HCT116 (cell line): Measurements from ENCODE around the gene CCL28.

Experiments used
- CTCF ChIP-seq, 3 experiments: fragments of 200-600 bp in 1 of 3; sonication (generic) in 1 of 3; IDR thresholded peaks in 2 of 3; conservative IDR thresholded peaks in 1 of 3; 2 replicates each; pipeline ENCODE4 v1.5.1; 2012 to 2017; ENCODE audit warnings: low read depth in 2 of 3, low read length in 2 of 3, antibody characterized with exemption in 1 of 3, borderline replicate concordance in 1 of 3, control low read depth in 1 of 3, mild to moderate bottlenecking in 1 of 3, mixed read lengths in 1 of 3, mixed run types in 1 of 3, moderate library complexity in 1 of 3; ENCODE audit not compliant: insufficient read depth in 1 of 3
- MAX ChIP-seq: IDR thresholded peaks from 2 replicates; pipeline ENCODE4 v1.6.1; 2012
- TCF7L2 ChIP-seq: IDR thresholded peaks from 2 replicates; pipeline ENCODE4 v1.7.0; 2011; ENCODE audit warnings: borderline replicate concordance, inconsistent platforms; ENCODE audit not compliant: insufficient read depth, insufficient read length; ENCODE audit errors: extremely low read depth

GRCh38 chr5:43369651-43370050 lies 42.5 kb downstream of the CCL28 start:
- TF ChIP-seq CTCF (IDR thresholded peaks at IDR 0.05 in 2 of 3, conservative IDR thresholded peaks at IDR 0.05 in 1 of 3; ENCODE audit: borderline replicate concordance in 1 of 3, insufficient read depth in 1 of 3, low read depth in 2 of 3, low read length in 2 of 3) = no peak
- no peak for TF ChIP-seq TCF7L2
- no peak for TF ChIP-seq MAX
